Measurements from ENCODE around the gene PRKCQ.

Gene PRKCQ

DNA sequence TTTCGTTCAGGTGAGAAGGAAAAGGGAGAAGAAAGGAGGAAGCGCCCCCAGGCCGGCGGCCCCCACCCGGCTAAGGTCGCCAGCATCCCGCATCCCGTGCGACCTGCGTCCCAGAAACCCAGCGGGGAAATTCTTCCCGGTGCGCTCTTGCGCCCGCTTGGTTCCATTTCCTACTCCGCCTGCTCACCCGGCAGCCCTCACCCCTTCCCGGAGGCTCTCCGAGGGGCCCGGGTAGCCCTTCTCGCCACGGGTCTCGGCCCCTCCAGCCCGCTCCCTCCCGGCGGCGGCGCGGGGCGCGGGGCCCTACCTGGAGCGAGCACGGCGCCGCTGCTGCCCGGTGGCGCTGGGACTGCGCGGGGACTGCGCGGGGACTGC lies at the start of gene PRKCQ:
TSS of gene PRKCQ (minus strand) at position 373 of the 375 bp plus-strand sequence. CDS start 65,141 bp downstream, outside the sequence.
- peak in 2 of 6 experiments; percentile 67 to 76 for DNase-seq

DNA sequence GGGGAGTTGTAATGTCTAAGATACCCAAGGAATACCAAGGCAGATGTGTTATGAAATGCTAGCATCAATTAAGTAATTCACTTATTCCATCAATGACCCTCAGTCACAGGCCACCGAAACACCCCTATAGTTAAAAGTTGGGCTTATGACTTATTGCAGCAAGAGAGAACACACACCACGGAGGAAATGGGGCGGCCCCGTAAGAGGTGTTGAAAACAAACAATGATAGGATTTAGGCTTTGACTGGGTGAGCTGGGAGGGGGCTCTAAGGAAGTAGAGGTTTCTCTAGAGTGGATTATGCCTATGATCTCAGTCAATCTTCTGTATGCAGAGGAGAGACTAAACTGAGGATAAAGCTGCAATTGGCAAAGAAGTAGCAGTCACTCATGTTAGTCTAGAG lies 45.4 kb upstream of the PRKCQ start:
- peak in 1 of 6 experiments; percentile 15 for DNase-seq

DNA sequence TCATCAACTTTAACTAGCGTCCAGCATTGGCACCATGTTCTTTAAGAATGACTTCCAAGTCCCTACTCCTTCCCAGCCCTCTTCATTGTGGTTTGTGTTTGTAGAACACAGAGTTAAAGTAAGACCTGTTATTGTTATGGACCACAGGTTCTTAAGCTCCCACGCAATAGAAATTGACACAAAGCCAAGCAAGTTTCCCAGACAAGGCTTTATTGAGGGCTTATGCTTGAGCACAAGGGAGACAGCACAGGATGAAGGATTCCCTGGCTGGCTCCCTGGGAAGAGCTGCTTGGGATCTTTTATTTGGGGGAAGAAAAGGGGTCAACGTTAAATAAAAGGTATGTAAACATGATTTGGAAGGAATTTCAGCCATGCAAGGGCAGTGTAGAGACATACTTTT lies 44.3 kb upstream of the PRKCQ start:
- DNase-seq: no peak

GRCh38 chr10:6622921-6623320 lies 42.8 kb upstream of the PRKCQ start:
- no peak for DNase-seq

DNA sequence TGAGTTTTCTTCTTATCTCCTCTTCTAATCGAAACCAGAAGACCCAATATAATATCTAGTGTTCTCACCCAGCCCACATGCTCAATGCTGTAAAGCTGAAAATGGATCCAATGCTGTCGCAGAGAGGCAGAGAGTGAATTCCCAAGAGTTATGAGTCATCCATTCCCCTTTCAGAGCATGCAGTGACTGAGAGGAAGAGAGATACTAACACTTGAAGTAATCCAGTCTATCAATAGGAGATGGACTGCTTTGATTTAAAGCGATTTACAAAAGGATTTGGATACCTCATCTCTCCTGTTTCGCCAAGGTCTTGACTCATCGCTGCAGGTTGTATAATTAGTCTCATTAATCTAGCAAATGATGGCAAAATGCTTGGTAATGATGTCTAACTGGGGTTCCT lies 41.5 kb upstream of the PRKCQ start:
- DNase-seq: no peak

DNA sequence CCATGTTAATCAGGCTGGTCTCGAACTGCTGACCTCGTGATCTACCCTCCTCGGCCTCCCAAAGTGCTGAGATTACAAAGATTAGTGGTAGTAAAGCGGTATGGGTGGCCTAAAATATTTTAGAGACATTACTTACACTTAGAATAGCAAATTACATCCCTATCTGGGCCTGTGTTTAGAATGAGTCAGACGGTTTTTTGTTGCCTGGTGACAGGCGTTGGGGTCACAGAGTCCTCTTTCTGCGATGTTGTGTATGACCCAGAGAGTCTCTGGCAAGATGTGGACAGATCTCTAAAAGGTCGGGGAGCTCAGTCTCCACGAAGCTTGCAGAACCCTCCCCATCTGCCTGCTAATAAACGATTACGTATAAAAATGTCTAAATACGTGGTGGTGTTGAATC lies 39.6 kb upstream of the PRKCQ start:
- no peak for DNase-seq

DNA sequence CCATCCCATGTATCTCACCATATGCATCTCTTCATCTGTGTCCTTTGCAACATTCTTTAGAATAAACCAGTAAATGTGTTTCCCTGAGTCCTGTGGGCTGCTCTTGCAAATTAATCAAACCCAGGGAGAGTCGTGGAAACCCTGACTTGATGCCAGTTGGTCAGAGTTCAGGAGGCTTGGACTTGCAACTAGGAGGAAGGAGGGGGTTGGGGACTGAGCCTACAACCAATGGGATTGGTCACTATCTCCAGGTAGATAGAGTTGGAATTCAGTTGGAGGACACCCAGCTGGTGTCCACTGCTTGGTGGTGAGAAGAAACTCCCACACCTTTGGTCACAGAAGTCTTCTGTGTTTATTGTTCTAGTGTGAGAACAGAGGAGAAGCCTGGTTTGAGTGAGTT lies 38.3 kb upstream of the PRKCQ start:
- no peak for DNase-seq

GRCh38 chr10:6617309-6618076 lies 37.4 kb upstream of the PRKCQ start:
- DNase-seq: no peak

DNA sequence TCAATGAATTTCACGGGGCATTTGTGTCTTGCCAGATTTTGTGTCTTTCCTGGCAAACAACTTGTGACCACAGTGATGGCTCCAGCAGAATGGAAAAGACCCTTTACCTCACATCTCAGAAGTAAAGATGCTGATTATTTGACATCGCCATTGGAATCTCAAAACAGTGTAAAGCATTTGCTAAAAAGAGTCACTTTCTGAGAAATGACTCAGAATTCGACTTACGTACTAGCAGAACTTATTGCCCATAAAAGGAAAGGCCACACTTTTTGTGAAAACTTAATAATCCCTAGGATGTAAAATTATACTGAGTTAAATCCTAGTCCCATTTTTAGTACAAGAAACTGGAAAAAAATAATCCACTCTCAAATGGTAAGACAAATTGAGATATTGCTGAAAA lies 35.9 kb upstream of the PRKCQ start:
- no peak for DNase-seq

DNA sequence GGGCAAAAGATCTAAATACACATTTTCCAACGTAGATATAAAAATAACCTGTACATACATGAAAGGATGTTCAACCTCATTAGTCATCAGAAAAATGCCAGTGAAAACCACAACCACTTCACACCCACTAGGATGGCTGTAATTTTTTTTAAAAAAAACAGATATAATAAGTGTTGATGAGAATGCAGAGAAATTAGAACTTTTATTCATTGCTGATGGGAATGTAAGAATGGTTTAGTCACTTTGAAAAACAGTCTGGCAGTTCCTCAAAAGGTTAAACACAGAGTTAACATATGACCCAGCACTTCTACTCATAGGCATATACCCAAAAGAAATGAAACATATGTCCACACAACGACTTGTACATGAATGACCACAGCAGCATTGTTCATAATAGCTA lies 32.3 kb upstream of the PRKCQ start:
- DNase-seq: no peak

DNA sequence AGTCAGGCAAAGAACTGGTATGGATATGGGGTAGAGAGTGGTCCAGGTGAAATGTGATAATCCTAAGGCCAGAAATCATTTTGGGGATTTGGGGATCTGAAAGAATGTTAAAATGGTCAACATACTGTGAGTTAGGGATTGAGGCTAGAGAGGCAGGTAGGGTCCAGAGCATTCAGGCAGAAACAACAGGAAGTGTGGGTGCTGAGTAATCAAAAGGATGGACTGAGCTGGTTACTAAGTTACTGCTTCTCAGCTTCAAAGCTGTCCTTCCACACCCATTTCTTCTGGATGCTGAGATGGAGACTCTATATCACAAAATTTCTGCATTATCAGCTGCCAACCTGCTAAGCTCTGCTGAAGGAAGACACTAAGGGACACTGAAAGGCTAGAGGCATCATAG lies 30.6 kb upstream of the PRKCQ start:
- DNase-seq: no peak

GRCh38 chr10:6609625-6610024 lies 29.5 kb upstream of the PRKCQ start:
- DNase-seq: no peak

- no peak for DNase-seq
These were observed 27.7 kb upstream of the PRKCQ start for GRCh38 chr10:6607778-6608177.

GRCh38 chr10:6607182-6607581 lies 27.1 kb upstream of the PRKCQ start:
- DNase-seq: peak in 5 of 6 experiments; percentile 17 to 75 (median 70)

DNA sequence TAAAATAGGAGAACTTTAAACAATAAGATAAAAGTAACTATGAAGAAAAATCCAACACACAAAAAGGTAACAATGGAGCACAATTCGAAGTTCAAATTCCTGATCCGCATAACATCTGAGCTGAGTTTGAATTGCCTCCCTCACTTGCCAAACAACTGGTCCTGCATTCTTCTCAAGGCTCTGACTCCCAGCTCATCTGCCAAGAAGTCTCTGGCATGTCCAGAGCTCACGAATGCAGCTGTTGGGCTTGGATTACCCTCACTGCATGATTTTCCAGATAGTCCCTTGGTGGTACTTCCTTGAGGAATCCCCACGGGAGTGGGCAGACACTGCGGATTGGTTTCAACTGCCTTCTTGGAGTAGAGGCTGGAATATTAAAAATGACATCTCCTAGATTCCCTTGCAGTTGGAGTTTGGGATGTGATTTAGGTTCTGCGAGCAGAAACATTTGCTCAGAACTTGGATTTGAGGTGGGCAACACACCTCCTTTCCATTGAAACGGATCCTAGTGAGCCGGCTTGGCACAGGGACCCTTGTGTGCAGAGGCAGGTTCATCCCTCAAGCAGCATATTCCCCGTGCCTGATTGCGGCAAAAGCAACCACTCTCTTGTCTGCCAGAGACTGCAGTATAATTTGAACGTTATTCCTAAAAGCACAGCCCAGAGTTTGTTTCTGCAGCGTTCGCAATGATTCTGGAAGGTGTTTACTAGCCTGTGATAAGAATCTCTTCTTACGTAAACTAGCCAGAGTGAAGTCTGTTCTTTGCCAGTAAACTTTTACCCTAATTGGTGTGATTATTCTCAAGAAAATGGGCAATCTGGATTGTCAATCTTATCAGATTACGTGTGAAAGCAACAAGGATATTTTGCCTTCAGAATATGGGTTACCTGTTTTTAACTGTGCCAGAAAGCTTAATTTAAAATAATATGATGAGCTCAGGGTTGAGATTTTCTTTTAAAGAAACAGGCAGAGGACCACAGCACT lies 23.4 kb upstream of the PRKCQ start:
- DNase-seq: no peak

DNA sequence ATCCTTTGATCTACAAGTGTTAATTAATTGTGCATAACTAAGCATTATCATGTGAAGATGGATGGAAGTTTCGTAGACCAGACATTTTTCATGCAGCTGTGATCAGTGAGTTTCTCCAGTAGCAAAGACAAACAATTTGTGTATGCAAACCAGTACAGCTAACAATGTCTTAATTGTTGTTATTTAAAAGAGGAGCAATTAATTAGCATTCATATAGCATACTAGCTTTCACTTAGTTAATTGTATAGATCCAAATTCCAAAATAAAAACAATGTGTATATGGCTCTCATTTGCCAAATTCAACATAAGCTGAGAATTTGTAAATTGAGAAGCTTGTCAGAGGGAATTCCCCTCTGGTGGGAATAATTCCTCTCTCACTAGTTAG lies 22.6 kb upstream of the PRKCQ start:
- no peak for DNase-seq

GRCh38 chr10:6602026-6602699 lies 22.1 kb upstream of the PRKCQ start:
- DNase-seq: no peak

DNA sequence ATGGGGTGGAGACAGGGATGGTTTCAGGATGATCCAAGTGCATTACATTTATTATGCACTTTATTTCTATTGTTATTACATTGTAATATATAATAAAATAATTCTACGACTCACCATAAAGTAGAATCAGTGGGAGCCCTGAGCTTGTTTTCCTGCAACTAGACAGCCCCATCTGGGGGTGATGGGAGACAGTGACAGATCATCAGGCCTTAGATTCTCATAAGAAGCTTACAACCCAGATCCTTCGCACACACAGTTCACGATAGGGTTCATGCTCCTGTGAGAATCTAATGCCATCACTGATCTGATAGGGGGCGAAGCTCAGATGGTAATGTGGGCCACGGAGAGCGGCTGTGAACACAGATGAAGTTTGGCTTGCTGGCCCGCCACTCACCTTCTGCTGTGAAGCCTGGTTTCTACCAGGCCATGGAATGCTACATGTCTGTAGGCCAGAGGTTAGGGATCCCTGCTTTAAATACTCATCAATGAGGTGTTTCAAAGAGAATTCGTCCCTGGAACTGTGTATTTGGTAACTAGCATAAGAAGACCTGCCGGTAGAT lies 21.2 kb upstream of the PRKCQ start:
- DNase-seq: peak; percentile 27 to 69 (median 43)

GRCh38 chr10:6600224-6600987 lies 20.3 kb upstream of the PRKCQ start:
- DNase-seq: peak in 3 of 6 experiments; percentile 11 to 42 (median 34)

DNA sequence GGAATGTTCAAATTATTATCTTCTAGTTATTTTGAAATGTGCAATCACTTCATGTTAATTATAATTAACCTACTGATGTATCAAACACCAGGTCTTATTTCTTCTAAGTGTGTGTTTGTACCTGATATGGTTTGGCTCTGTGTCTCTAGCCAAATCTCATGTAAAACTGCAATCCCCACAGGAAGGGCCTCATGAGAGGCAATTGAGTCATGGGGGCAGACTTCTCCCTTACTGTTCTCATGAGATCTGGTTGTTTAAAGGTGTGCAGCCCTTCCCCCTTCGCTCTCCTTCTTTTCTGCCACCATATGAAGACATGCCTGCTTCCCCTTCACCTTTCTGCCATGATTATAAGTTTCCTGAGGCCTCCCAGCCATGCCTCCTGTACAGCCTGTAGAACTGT lies 18.6 kb upstream of the PRKCQ start:
- DNase-seq: no peak

- peak in 3 of 6 experiments; percentile 19 to 60 (median 59) for DNase-seq
These were observed 17.4 kb upstream of the PRKCQ start for GRCh38 chr10:6597478-6597877.

DNA sequence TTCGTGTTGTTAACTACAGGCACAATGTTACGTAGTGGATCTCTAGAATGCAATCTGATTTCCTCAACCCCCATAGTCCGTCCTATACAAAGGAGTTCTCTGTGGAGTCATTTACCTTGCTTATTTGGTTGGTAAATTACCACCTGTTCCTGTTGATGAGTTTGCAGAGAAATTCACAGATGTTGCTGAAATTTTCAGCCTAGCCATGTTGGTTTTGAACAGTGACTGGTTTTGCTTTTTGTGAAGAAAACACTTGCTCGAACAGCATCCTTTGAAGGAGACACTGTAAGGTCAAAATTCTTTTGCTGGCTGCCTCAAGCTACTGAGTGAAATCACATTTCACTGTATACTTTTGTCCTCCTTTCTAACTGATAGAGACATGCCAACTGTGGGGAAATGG lies 15.4 kb upstream of the PRKCQ start:
- peak in 2 of 6 experiments; percentile 36 to 39 for DNase-seq

Data from stimulated activated naive CD4-positive, alpha-beta T cell (primary cell).